K562 (cell line): ENCODE results near the gene DGKA. TPM values are rescaled to one million over a fixed set of nuclear protein-coding genes. Genes with fewer than 3 reads are reported as not detected.

Experiments
- CREB1 ChIP-seq, 2 experiments: sonication (generic) in 1 of 2; formaldehyde crosslinking in 1 of 2; IDR thresholded peaks; 2 replicates each; pipeline versions ENCODE4 v1.6.1 to v1.8.0; 2012 to 2022; ENCODE audit warnings: inconsistent platforms in 1 of 2, mild to moderate bottlenecking in 1 of 2, missing genetic modification reagents in 1 of 2, moderate library complexity in 1 of 2
- CREM ChIP-seq: IDR thresholded peaks from 2 replicates; pipeline ENCODE4 v1.6.1; 2014; ENCODE audit warnings: antibody characterized with exemption, low read depth
- EZH2 ChIP-seq: IDR thresholded peaks from 2 replicates; pipeline ENCODE4 v1.6.1; 2012; ENCODE audit warnings: low read depth, mild to moderate bottlenecking, inconsistent platforms, low read length, borderline replicate concordance
- HDAC6 ChIP-seq: IDR thresholded peaks from 2 replicates; pipeline ENCODE4 v1.6.1; 2012; ENCODE audit warnings: low read depth, mild to moderate bottlenecking, control low read depth, inconsistent platforms, low read length, moderate library complexity
- RFX1 ChIP-seq: fragments of 450-650 bp; IDR thresholded peaks from 2 replicates; pipeline ENCODE4 v1.6.1; 2016; ENCODE audit warnings: mild to moderate bottlenecking, moderate library complexity
- SRF ChIP-seq, 2 experiments: fragments of 250-450, 450-650 bp in 1 of 2; sonication (Bioruptor Pico) in 1 of 2; sonication (generic) in 1 of 2; formaldehyde crosslinking; IDR thresholded peaks; 2 replicates each; pipeline versions ENCODE4 v1.5.0 to v1.5.1; 2020 to 2022; ENCODE audit warnings: mild to moderate bottlenecking in 1 of 2, missing genetic modification reagents in 1 of 2
- SRSF3 ChIP-seq: fragments of 200-400 bp; formaldehyde crosslinking; IDR thresholded peaks from 2 replicates; pipeline ENCODE4 v1.6.1; 2016; ENCODE audit warnings: mild to moderate bottlenecking, low read length, moderate library complexity; ENCODE audit not compliant: insufficient read depth
- ZC3H8 ChIP-seq: fragments of 450-650 bp; IDR thresholded peaks from 2 replicates; pipeline ENCODE4 v1.6.1; 2017
- ZNF175 ChIP-seq: fragments of 200-800 bp; sonication (Bioruptor generic); IDR thresholded peaks from 2 replicates; pipeline ENCODE4 v1.6.1; 2016; ENCODE audit warnings: low read depth, mild to moderate bottlenecking, missing genetic modification characterization, missing compliant biosample characterization
- ZNF224 ChIP-seq: sonication (generic); formaldehyde crosslinking; IDR thresholded peaks from 2 replicates; pipeline ENCODE4 v1.8.0; 2022; ENCODE audit warnings: mild to moderate bottlenecking, missing genetic modification reagents
- polyA plus RNA-seq, 8 experiments: library from polyadenylated mRNA; depleted of rRNA in 4 of 8; stranded (reverse) in 5 of 8; unstranded in 3 of 8; fragments of >200 nt; fragmentation: Nextera tagmentation in 2 of 8; fragmentation: Illumina TruSeq in 1 of 8; extraction: Ambion mirVana in 2 of 8; extraction: Trizol in 1 of 8; gene quantifications; 2 replicates each; pipeline versions ENCODE4 v1.2.1 to v1.2.3, GENCODE V29; 2011 to 2014; ENCODE audit warnings: inconsistent platforms in 1 of 8, missing spikeins in 1 of 8
- total RNA-seq, 7 experiments: library from RNA; depleted of rRNA in 6 of 7; stranded (reverse); fragments of >200 nt in 6 of 7; fragmentation: Illumina TruSeq in 2 of 7; extraction: Trizol in 2 of 7; gene quantifications; 2 replicates each; pipeline versions ENCODE4 v1.2.1 to v1.2.3, GENCODE V29; 2011 to 2021; ENCODE audit warnings: low replicate concordance in 1 of 7
- TF ChIP-seq, protein P1 (sequence below), 2 experiments: fragments of 450-650 bp; IDR thresholded peaks; 2 replicates each; pipeline ENCODE4 v1.6.1; 2016; ENCODE audit warnings: mild to moderate bottlenecking in 2 of 2, borderline replicate concordance in 1 of 2, low read depth in 1 of 2, moderate library complexity in 1 of 2
- TF ChIP-seq, protein P2 (sequence below): sonication (generic); formaldehyde crosslinking; IDR thresholded peaks from 2 replicates; pipeline ENCODE4 v1.8.0; 2022; ENCODE audit warnings: mild to moderate bottlenecking, missing genetic modification reagents
- TF ChIP-seq, protein P3 (sequence below): fragments of 200-800 bp; sonication (Bioruptor generic); IDR thresholded peaks from 2 replicates; pipeline ENCODE4 v1.6.1; 2016; ENCODE audit warnings: missing genetic modification characterization, missing compliant biosample characterization

DGKA gene
- total and polyA plus RNA-seq, 9 of the 15 experiments (the other 6 are each of a cell fraction or from before 2014, with no cell fraction given), result 3.4 to 12.4 (median 6.2) TPM

DNA sequence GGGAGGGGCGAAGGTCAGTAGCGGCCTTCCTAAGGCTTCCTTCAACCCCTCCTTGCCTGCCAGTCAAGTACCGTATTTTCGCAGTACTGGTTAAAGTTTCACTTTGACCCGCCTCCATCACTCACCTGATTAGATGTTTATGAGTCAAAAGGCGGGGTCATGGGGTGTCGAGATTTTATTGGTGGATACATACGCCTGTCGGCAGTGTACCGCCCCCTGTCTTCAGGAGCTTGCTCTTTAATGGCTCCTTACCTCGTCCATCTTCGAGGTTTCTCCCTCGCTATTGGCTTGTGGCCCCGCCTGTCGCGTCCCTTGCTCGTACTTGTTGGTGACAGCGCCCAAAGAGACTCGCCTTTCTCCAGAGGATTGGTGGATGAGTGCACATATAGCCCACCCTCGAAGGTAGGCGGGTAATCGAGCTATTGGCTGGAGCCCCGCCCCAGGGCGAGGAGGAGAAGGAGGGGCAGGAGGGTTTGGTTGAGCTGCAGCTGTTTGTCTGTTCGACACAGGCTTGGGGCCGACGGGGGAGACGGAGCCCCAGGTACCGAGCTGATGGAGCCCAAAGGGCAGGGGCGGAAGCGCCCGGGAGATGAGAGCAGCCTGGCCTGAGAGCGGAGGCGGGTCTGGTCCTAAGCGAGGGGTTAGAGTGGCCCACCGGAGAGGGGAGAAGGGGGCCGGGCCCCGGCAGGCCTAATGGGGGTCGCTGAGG, 42.8 kb downstream of the DGKA start, which contains the start of gene RAB5B (continued):
- TF ChIP-seq, protein P1, sequence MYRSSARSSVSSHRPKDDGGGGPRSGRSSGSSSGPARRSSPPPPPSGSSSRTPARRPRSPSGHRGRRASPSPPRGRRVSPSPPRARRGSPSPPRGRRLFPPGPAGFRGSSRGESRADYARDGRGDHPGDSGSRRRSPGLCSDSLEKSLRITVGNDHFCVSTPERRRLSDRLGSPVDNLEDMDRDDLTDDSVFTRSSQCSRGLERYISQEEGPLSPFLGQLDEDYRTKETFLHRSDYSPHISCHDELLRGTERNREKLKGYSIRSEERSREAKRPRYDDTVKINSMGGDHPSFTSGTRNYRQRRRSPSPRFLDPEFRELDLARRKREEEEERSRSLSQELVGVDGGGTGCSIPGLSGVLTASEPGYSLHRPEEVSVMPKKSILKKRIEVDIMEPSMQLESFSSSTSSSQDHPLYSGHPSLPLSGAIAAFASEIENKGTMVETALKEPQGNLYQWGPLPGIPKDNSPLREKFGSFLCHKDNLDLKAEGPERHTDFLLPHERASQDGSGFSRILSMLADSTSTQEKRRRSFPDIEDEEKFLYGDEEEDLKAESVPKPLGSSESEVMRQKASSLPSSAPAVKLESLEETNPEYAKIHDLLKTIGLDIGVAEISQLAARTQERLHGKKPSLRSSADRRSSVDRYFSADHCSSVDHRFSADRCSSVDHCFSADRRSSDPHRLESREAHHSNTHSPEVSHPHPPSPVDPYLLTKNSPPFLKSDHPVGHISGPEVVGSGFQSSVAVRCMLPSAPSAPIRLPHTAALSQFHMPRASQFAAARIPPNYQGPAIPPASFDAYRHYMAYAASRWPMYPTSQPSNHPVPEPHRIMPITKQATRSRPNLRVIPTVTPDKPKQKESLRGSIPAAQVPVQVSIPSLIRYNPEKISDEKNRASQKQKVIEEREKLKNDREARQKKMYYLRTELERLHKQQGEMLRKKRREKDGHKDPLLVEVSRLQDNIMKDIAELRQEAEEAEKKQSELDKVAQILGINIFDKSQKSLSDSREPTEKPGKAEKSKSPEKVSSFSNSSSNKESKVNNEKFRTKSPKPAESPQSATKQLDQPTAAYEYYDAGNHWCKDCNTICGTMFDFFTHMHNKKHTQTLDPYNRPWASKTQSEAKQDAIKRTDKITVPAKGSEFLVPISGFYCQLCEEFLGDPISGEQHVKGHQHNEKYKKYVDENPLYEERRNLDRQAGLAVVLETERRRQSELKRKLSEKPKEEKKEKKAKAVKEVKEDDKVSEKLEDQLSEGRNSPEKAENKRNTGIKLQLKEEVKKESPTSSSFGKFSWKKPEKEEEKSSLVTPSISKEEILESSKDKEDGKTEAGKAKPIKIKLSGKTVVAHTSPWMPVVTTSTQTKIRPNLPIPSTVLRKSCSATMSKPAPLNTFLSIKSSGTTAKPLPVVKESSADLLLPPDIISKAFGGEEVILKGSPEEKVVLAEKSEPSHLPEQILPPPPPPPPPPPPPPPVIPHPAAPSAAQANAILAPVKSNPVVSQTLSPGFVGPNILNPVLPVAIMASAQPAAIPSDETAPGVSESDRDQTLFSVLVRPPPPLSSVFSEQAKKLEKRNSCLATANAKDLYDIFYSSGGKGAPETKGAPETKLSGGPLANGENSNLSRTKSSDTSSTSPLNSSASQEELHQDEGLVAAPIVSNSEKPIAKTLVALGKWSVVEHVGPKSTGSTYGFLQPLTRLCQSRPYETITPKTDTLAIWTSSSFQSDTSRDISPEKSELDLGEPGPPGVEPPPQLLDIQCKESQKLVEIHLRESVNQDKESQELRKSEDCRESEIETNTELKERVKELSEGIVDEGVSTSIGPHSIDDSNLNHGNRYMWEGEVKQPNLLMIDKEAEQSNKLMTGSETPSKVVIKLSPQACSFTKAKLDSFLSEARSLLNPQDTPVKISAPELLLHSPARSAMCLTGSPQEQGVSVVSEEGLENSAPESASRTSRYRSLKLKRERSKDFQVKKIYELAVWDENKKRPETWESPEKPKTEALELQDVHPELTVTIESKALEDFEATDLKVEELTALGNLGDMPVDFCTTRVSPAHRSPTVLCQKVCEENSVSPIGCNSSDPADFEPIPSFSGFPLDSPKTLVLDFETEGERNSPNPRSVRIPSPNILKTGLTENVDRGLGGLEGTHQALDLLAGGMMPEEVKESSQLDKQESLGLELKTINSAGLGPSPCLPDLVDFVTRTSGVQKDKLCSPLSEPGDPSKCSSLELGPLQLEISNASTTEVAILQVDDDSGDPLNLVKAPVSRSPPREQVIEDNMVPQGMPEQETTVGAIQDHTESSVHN (IDR thresholded peaks at IDR 0.05; ENCODE audit: borderline replicate concordance in 1 of 2, low read depth in 1 of 2), result no peak
- TF ChIP-seq SRSF3 (no peak), ZNF175 (CRISPR knock-in tag) (no peak), RFX1 (peak; percentile 54), CREB1 (IDR thresholded peaks at IDR 0.05) (peak; percentile 93), CREB1 (CRISPR knock-in tag; IDR thresholded peaks at IDR 0.05) (peak; percentile 98), ZC3H8 (no peak), ZNF224 (CRISPR knock-in tag) (no peak), EZH2 (no peak), SRF (CRISPR knock-in tag; IDR thresholded peaks at IDR 0.05) (peak in 1 of 2 experiments; percentile 13; a peak in 2 of 4 replicates), CREM (peak; percentile 96), HDAC6 (no peak)
- TF ChIP-seq, protein P2, sequence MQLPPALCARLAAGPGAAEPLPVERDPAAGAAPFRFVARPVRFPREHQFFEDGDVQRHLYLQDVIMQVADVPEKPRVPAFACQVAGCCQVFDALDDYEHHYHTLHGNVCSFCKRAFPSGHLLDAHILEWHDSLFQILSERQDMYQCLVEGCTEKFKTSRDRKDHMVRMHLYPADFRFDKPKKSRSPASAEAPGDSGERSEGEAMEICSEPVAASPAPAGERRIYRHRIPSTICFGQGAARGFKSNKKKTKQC, result peak; percentile 80; the same call in 1 of the 2 replicates
- TF ChIP-seq, protein P3, sequence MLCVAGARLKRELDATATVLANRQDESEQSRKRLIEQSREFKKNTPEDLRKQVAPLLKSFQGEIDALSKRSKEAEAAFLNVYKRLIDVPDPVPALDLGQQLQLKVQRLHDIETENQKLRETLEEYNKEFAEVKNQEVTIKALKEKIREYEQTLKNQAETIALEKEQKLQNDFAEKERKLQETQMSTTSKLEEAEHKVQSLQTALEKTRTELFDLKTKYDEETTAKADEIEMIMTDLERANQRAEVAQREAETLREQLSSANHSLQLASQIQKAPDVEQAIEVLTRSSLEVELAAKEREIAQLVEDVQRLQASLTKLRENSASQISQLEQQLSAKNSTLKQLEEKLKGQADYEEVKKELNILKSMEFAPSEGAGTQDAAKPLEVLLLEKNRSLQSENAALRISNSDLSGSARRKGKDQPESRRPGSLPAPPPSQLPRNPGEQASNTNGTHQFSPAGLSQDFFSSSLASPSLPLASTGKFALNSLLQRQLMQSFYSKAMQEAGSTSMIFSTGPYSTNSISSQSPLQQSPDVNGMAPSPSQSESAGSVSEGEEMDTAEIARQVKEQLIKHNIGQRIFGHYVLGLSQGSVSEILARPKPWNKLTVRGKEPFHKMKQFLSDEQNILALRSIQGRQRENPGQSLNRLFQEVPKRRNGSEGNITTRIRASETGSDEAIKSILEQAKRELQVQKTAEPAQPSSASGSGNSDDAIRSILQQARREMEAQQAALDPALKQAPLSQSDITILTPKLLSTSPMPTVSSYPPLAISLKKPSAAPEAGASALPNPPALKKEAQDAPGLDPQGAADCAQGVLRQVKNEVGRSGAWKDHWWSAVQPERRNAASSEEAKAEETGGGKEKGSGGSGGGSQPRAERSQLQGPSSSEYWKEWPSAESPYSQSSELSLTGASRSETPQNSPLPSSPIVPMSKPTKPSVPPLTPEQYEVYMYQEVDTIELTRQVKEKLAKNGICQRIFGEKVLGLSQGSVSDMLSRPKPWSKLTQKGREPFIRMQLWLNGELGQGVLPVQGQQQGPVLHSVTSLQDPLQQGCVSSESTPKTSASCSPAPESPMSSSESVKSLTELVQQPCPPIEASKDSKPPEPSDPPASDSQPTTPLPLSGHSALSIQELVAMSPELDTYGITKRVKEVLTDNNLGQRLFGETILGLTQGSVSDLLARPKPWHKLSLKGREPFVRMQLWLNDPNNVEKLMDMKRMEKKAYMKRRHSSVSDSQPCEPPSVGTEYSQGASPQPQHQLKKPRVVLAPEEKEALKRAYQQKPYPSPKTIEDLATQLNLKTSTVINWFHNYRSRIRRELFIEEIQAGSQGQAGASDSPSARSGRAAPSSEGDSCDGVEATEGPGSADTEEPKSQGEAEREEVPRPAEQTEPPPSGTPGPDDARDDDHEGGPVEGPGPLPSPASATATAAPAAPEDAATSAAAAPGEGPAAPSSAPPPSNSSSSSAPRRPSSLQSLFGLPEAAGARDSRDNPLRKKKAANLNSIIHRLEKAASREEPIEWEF (CRISPR knock-in tag), result no peak
